Measurements from ENCODE around the gene DHX35.

DNA sequence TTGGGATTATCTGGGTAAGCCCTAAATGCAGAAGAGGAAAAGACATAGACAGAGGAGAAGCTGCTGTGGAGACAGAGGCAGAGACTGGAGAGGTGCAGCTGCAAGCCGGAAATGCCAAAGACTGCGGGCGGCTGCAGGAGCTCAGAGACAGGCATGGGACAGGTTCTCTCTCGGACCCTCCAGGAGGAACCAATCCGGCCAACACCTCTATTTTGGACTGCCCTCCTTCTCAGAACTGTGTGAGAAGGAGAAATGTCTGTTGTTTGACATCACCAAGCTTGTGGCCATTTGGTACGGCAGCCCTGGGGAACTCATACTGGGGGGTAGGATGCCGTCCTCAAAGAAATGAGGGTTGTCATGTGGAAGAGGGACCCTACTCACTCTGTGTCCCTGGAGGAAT, 95.0 kb downstream of the DHX35 start:
- no peak for TF ChIP-seq EZH2 (IDR thresholded peaks at IDR 0.05; ENCODE audit: low read depth)
- no peak for TF ChIP-seq CTCF (conservative IDR thresholded peaks at IDR 0.05)
